HEK293T (cell line): ENCODE data around the gene GALNT11.
"Not testable (repeated sequence)": the region's sequence is repeated elsewhere in the genome, so short reads cannot be mapped to it uniquely, and the experiment has no call there.

Experiments
- BHLHE40 ChIP-seq: fragments of 450-650 bp; IDR thresholded peaks from 2 replicates; pipeline ENCODE4 v1.6.1; 2016; ENCODE audit warnings: mild to moderate bottlenecking, moderate library complexity, borderline replicate concordance
- ELF4 ChIP-seq: fragments of 450-650 bp; IDR thresholded peaks from 2 replicates; pipeline ENCODE4 v1.6.1; 2017; ENCODE audit warnings: antibody characterized with exemption
- FOXA1 ChIP-seq: fragments of 450-650 bp; IDR thresholded peaks from 2 replicates; pipeline ENCODE4 v1.6.1; 2016; ENCODE audit warnings: mild to moderate bottlenecking
- FOXK2 ChIP-seq: fragments of 450-650 bp; IDR thresholded peaks from 2 replicates; pipeline ENCODE4 v1.6.1; 2016; ENCODE audit warnings: mild to moderate bottlenecking
- FOXM1 ChIP-seq: fragments of 450-650 bp; IDR thresholded peaks from 2 replicates; pipeline ENCODE4 v1.6.1; 2017; ENCODE audit warnings: mild to moderate bottlenecking, borderline replicate concordance
- SP1 ChIP-seq: fragments of 450-650 bp; IDR thresholded peaks from 2 replicates; pipeline ENCODE4 v1.6.1; 2017
- SUZ12 ChIP-seq: fragments of 450-650 bp; IDR thresholded peaks from 2 replicates; pipeline ENCODE4 v1.6.1; 2016; ENCODE audit warnings: mild to moderate bottlenecking
- TARDBP ChIP-seq: fragments of 450-650 bp; IDR thresholded peaks from 2 replicates; pipeline ENCODE4 v1.6.1; 2016
- ZNF384 ChIP-seq: fragments of 450-650 bp; IDR thresholded peaks from 2 replicates; pipeline ENCODE4 v1.6.1; 2016

GRCh38 chr7:152043086-152043485 lies 17.6 kb downstream of the GALNT11 start:
- TF ChIP-seq SUZ12, FOXM1, ZNF384, FOXK2, SP1, ELF4, TARDBP, BHLHE40, FOXA1: not testable (repeated sequence)
